Left colon (tissue), 2 donors: ENCODE results near the gene TMEM132D. TPM values are rescaled to one million over a fixed set of nuclear protein-coding genes. Genes with fewer than 3 reads are reported as not detected.

ENCODE experiments used
- ATAC-seq: fragments of 200-7000 bp; cut with Tn5 transposase; one replicate; pipeline ENCODE4 v1.9.1; 2020; ENCODE audit warnings: mild to moderate bottlenecking, moderate library complexity
- DNase-seq, 2 donors: peaks; one replicate each; pipeline ENCODE4 v3.0.0-alpha.2; 2020
- intact Hi-C, 2 donors: fragments of 100-400 bp; cut with DNase I in 1 of 2; cut with micrococcal nuclease in 1 of 2; formaldehyde crosslinking; loops; one replicate each; pipeline versions ENCODE4 v1.11.2 to v1.14.0; 2022; cut with DNase I, micrococcal nuclease
- total RNA-seq, 2 donors: library from RNA; stranded (reverse); fragmentation: NEBNext Ultra II Directional; extraction: Animal tissue kit (Norgen Biotek cat#: 25700); gene quantifications; one replicate each; pipeline ENCODE4 v1.2.1, GENCODE V29; 2021
- donor health status: DM: no; HTN: no; CAD: no.
- donor health status: DM: yes; HTN: yes; CAD: no.

Gene TMEM132D
- total RNA-seq, 2 donors from 2014 or later, result 0.15 to 0.25 TPM

GRCh38 chr12:129885287-129885686 is 18.5 kb downstream of the TMEM132D start:
- DNase-seq, result no peak
- ATAC-seq, result no peak
- intact Hi-C loops, result no loop called here

DNA sequence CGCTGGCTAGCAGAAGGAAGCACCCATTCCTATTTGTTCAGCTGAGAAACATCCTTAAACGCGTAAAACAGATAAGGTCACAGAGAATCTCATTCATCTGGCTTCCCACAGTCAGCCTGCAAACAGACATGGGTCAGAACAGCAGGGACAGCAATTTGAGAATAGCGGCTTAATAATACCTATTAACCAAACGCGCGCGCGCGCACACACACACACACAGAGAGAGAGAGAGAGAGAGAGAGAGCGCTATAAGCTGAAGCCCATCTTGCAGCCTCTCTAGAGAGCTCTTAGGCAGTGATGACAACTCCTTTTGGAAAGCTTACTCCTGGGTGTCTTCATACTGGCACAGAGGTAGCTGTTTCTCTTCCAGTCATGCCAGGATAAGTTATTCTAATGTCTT is 26.4 kb downstream of the TMEM132D start:
- DNase-seq, result no peak
- intact Hi-C loops, result no loop called here
- ATAC-seq, result no peak

- DNase-seq, result no peak
- no peak for ATAC-seq
- intact Hi-C loops, result no loop called here
Measured at GRCh38 chr12:129873833-129874208, 30.0 kb downstream of the TMEM132D start.

DNA sequence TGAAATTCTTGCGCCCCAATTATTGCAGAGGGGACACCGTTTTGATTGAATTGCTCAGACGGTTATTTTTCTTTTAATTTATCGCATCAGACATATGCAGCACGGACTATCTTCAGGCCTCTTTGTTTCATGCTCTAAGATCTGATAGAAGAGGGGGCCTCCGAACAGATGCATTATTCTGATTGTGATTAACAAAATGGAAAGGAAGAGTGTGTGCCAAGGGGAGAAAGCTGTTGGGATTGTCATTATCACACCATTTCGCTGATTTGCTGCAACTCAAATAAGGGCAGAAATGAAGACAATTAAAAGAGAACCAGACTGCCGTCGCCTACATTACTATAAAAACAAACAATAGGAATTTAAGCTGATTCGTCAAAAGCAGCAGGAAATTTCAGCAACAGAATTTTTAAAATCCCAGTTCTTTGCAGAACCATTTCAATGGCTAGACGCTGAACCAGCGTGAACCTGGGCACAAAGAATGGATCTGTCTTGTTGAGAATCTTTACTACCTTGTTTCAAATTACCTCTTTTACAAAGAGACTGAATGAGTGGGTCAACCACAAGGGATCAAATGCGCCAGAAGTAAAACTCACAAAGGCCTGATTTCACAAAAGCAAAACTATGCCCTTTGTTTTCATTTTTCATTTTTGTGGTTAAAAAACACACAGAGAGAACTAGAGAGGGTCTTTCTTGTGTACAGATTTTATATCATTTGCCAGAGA is 30.6 kb downstream of the TMEM132D start:
- intact Hi-C loops, result no loop called here
- DNase-seq (no peak), ATAC-seq (no peak)

GRCh38 chr12:129871991-129872972 is 31.5 kb downstream of the TMEM132D start:
- no peak for DNase-seq
- intact Hi-C loops, result no loop called here
- ATAC-seq, result no peak

DNA sequence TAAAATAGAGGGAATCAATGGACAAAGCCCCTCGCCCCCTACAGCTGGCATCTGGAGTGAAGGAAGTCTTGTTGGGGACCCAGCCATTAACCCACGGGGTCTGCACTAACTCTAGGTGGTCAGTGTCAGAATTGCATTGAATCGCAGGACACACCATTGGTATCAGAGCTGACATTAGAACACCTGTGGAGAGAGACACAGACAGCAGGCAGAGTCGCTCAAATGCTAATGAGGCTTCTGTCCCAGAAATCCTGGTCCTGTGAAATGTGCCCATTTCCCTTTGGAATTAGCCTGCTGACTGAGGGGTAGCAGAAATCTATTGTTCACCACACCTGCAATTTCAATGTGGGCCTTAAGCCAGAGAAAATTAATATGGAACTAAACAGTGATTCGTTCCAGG is 33.0 kb downstream of the TMEM132D start:
- intact Hi-C loops, result no loop called here
- no peak for ATAC-seq

GRCh38 chr12:129870136-129870535 is 33.7 kb downstream of the TMEM132D start:
- no peak for DNase-seq
- ATAC-seq, result no peak
- intact Hi-C loops, result no loop called here

More for the DNA sequence above, 33.0 kb downstream of the TMEM132D start:
- no peak for DNase-seq

- no peak for ATAC-seq
- no peak for DNase-seq
Measured at GRCh38 chr12:129868575-129868974, 35.2 kb downstream of the TMEM132D start.

GRCh38 chr12:129863938-129864337 is 39.9 kb downstream of the TMEM132D start:
- intact Hi-C loops, result no loop called here
- ATAC-seq, result no peak

More at GRCh38 chr12:129868575-129868974, 35.2 kb downstream of the TMEM132D start:
- intact Hi-C loops, result no loop called here

DNA sequence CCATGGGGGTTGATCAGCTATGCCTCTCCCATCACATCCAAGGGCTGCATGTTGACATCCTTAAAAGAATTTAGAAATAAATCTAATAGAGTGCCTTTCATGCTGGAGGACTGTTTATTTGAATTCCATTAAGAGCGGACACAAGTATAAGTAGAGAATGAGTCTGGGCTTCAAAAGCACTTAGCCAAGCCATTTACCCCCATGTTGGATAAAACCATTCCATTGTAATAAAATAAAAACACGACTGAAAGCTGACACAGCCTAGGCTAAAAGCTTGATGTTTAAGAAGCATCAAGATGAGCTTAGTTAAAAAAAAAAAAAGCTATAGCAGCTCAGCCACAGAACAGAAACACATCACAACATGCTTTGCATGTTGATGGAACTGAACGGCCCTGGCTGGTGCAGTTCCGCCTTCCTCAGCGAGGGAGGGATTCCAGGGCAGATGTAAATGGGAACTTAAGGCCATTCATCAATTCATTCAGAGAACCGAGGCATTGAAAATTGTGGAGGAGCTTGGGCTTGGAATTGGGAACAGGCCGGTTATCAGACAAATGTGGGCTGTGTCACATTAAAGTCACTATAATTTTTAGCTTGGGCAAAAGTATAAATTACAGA is 41.2 kb downstream of the TMEM132D start:
- ATAC-seq, result no peak
- no peak for DNase-seq
- intact Hi-C loops, result no loop called here

More at GRCh38 chr12:129863938-129864337, 39.9 kb downstream of the TMEM132D start:
- DNase-seq, result no peak

- DNase-seq (no peak), ATAC-seq (no peak)
- intact Hi-C loops, result no loop called here
Measured at GRCh38 chr12:129861951-129862350, 41.9 kb downstream of the TMEM132D start.

- ATAC-seq, result no peak
- intact Hi-C loops, result no loop called here
- DNase-seq, result no peak
Measured at GRCh38 chr12:129854591-129854990, 49.2 kb downstream of the TMEM132D start.

DNA sequence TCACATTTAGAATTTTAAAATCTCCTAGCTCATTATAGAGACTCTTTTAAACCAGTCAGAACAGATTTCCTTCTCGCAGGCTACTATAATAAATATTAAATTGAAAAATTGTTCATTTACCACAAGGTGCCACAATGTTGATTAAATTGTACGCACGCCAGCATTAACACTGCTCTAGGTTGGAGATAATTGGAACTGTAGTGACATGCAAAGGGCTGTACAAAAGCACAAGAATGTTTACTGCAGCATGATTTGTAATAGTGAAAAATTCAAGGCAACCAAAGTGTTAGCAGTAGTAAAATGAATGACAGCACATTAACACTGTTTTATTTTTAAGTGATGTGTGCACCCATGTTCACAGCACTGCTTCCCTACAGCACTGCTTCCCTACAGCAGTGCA is 52.5 kb downstream of the TMEM132D start:
- intact Hi-C loops, result no loop called here
- ATAC-seq, result no peak
- no peak for DNase-seq

- ATAC-seq (no peak), DNase-seq (no peak)
- intact Hi-C loops, result no loop called here
Measured at GRCh38 chr12:129848876-129849275, 54.9 kb downstream of the TMEM132D start.

DNA sequence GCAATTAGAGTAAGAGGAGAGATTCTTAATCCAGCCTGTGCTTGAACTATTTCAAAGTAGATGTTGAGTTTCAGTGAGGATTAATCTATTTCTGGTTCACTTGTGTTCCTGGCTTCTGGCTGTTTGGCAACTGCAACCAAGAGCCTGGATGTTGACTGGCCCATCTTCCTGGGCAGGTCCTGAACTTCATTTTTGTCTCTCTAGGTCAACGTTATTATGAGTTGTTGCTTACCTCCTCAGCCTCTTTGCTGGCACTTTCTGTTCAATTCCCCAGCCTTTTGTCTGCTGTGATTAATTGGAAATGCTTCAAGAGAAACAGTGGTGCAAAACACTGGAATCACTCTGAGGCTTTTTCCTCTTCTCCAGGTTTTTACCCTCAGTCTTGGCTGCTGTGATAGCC is 56.8 kb downstream of the TMEM132D start:
- intact Hi-C loops, result no loop called here
- no peak for DNase-seq
- ATAC-seq, result no peak

GRCh38 chr12:129844662-129845220 is 59.1 kb downstream of the TMEM132D start:
- intact Hi-C loops, result no loop called here
- no peak for DNase-seq
- no peak for ATAC-seq

DNA sequence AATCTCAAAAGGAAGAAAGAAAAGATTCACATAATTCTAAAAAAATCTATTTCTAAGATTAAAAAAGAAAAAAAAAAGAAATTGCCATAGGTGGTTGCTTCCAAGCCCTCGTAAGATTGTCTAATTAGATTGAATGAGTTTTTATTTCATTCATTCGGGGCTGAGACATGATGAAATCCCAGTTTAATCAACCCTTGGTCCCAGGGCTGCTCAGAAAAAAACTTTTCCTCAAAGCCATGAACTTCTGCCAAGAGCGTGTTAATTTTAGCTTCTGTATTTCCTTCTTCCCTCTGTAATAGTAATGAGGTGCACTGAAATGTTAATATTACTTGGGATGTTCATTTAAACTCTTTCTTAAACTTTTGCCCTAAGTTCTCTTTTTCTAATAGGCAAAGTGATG is 62.6 kb downstream of the TMEM132D start:
- no peak for ATAC-seq

GRCh38 chr12:129840145-129840884 is 63.5 kb downstream of the TMEM132D start:
- ATAC-seq (no peak), DNase-seq (no peak)
- intact Hi-C loops, result no loop called here

More for the DNA sequence above, 62.6 kb downstream of the TMEM132D start:
- intact Hi-C loops, result no loop called here
- no peak for DNase-seq

GRCh38 chr12:129839679-129840078 is 64.1 kb downstream of the TMEM132D start:
- intact Hi-C loops, result no loop called here
- no peak for ATAC-seq
- DNase-seq, result no peak
